SK-N-SH (cell line): Measurements from ENCODE around the gene DNAJC4. TPM values are rescaled to one million over a fixed set of nuclear protein-coding genes. Genes with fewer than 3 reads are reported as not detected.

Source experiments
- CTCF ChIA-PET: fragments of 300-600, 350-600 bp; formaldehyde crosslinking; extraction: SDS; loops from one replicate; lab custom pipeline; 2021; lab: Yijun Ruan, JAX
- POLR2A ChIA-PET: fragments of 350-600 bp; sonication (Branson Sonifier 250); formaldehyde crosslinking; extraction: SDS; loops from one replicate; lab custom pipeline; 2020; ENCODE audit warnings: antibody characterized with exemption, inconsistent platforms; lab: Yijun Ruan, JAX
- DNase-seq: peaks from one replicate; pipeline ENCODE4 v3.0.0; 2012
- H2AFZ ChIP-seq: fragments of 200-600 bp; sonication (generic); 2 replicates; pipeline ENCODE4 v1.8.1; 2016; ENCODE audit warnings: antibody characterized with exemption, mild to moderate bottlenecking, low read depth
- H3F3A ChIP-seq: fragments of 200-600 bp; sonication (generic); replicated peaks from 2 replicates; pipeline ENCODE3; 2016; ENCODE audit warnings: antibody characterized with exemption, mild to moderate bottlenecking; ENCODE audit not compliant: insufficient read depth
- H3K27ac ChIP-seq, 2 experiments: fragments of 200-500 bp in 1 of 2; fragments of 200-600 bp in 1 of 2; sonication (Bioruptor generic) in 1 of 2; sonication (generic), shearing (Covaris generic) in 1 of 2; 2 replicates each; pipeline versions ENCODE4 v1.5.1 to v1.6.1; 2014 to 2016; ENCODE audit warnings: low read depth in 2 of 2, inconsistent platforms in 1 of 2, low read length in 1 of 2, mild to moderate bottlenecking in 1 of 2, mixed read lengths in 1 of 2
- H3K27me3 ChIP-seq: fragments of 200-600 bp; sonication (generic), shearing (Covaris generic); 2 replicates; pipeline ENCODE4 v1.6.1; 2016; ENCODE audit warnings: mixed run types; ENCODE audit not compliant: insufficient read depth
- H3K36me3 ChIP-seq, 2 experiments: fragments of 200-500 bp in 1 of 2; fragments of 200-600 bp in 1 of 2; sonication (Bioruptor generic) in 1 of 2; sonication (generic) in 1 of 2; replicated peaks in 1 of 2; 2 replicates each; pipeline versions ENCODE3 to v1.5.1; 2014 to 2016; ENCODE audit warnings: low read length in 1 of 2, mild to moderate bottlenecking in 1 of 2; ENCODE audit not compliant: insufficient read depth in 2 of 2, control insufficient read depth in 1 of 2
- H3K4me1 ChIP-seq, 2 experiments: fragments of 200-500 bp in 1 of 2; fragments of 200-600 bp in 1 of 2; sonication (Bioruptor generic) in 1 of 2; sonication (generic), shearing (Covaris generic) in 1 of 2; 2 replicates each; pipeline versions ENCODE4 v1.5.1 to v1.6.1; 2014 to 2016; ENCODE audit warnings: low read depth in 1 of 2, low read length in 1 of 2, mixed run types in 1 of 2; ENCODE audit not compliant: insufficient read depth in 2 of 2, control insufficient read depth in 1 of 2
- H3K4me2 ChIP-seq: fragments of 200-600 bp; sonication (generic), shearing (Covaris generic); 2 replicates; pipeline ENCODE4 v1.6.1; 2017; ENCODE audit warnings: mixed run types
- H3K4me3 ChIP-seq, 2 experiments: fragments of 200-500 bp in 1 of 2; fragments of 200-600 bp in 1 of 2; sonication (Bioruptor generic) in 1 of 2; sonication (generic), shearing (Covaris generic) in 1 of 2; 2 replicates each; pipeline versions ENCODE4 v1.5.1 to v1.8.1; 2014 to 2016; ENCODE audit warnings: low read depth in 2 of 2, inconsistent platforms in 1 of 2, low read length in 1 of 2, mild to moderate bottlenecking in 1 of 2, mixed read lengths in 1 of 2, moderate library complexity in 1 of 2
- H3K79me2 ChIP-seq: fragments of 200-600 bp; sonication (generic); 2 replicates; pipeline ENCODE4 v1.8.1; 2017; ENCODE audit warnings: mild to moderate bottlenecking; ENCODE audit not compliant: insufficient read depth
- H3K9ac ChIP-seq: fragments of 200-600 bp; sonication (generic); 2 replicates; pipeline ENCODE4 v1.6.1; 2017; ENCODE audit warnings: mixed run types
- H3K9me2 ChIP-seq: fragments of 200-600 bp; sonication (generic); 2 replicates; pipeline ENCODE4 v1.6.1; 2017; ENCODE audit warnings: mixed run types
- H3K9me3 ChIP-seq: fragments of 200-600 bp; sonication (generic); 2 replicates; pipeline ENCODE4 v1.6.1; 2017; ENCODE audit warnings: mixed run types, mild to moderate bottlenecking, moderate library complexity
- H4K20me1 ChIP-seq: fragments of 200-600 bp; sonication (generic); 2 replicates; pipeline ENCODE4 v1.6.1; 2017; ENCODE audit warnings: mild to moderate bottlenecking, mixed run types; ENCODE audit not compliant: insufficient read depth
- CHD2 ChIP-seq: fragments of 150-350 bp; IDR thresholded peaks from 2 replicates; pipeline ENCODE4 v1.6.1; 2018; ENCODE audit warnings: low read length; ENCODE audit not compliant: partially characterized antibody
- ELF1 ChIP-seq: IDR thresholded peaks from 2 replicates; pipeline ENCODE4 v1.4.0; 2012
- EP300 ChIP-seq, 2 experiments: IDR thresholded peaks; 2 replicates each; pipeline versions ENCODE4 v1.4.0 to v1.6.1; 2012; ENCODE audit warnings: borderline replicate concordance in 1 of 2, low read depth in 1 of 2, low read length in 1 of 2
- EZH2phosphoT487 ChIP-seq: fragments of 200-600 bp; sonication (generic); IDR thresholded peaks from 2 replicates; pipeline ENCODE4 v1.6.1; 2017; ENCODE audit warnings: low read depth, mixed run types, mild to moderate bottlenecking, antibody characterized with exemption, moderate library complexity, borderline replicate concordance
- FOSL2 ChIP-seq: IDR thresholded peaks from 2 replicates; pipeline ENCODE4 v1.4.0; 2012; ENCODE audit warnings: low read depth, mild to moderate bottlenecking, moderate library complexity, borderline replicate concordance
- FOXJ3 ChIP-seq: sonication (generic); formaldehyde crosslinking; IDR thresholded peaks from 2 replicates; pipeline ENCODE4 v1.5.1; 2020; ENCODE audit warnings: mild to moderate bottlenecking, missing genetic modification reagents
- FOXM1 ChIP-seq: IDR thresholded peaks from 2 replicates; pipeline ENCODE4 v1.4.0; 2012; ENCODE audit warnings: low read depth, mild to moderate bottlenecking
- GABPA ChIP-seq: IDR thresholded peaks from 2 replicates; pipeline ENCODE4 v1.4.0; 2012; ENCODE audit warnings: low read depth, mild to moderate bottlenecking
- MAX ChIP-seq: IDR thresholded peaks from 2 replicates; pipeline ENCODE4 v1.4.0; 2012; ENCODE audit warnings: low read depth
- MEF2A ChIP-seq: IDR thresholded peaks from 2 replicates; pipeline ENCODE4 v1.4.0; 2012; ENCODE audit warnings: low read depth, borderline replicate concordance
- MXI1 ChIP-seq: IDR thresholded peaks from 2 replicates; pipeline ENCODE4 v1.6.1; 2012; ENCODE audit warnings: mild to moderate bottlenecking, low read depth, low read length, improper control_type of control experiment
- NFIC ChIP-seq: IDR thresholded peaks from 2 replicates; pipeline ENCODE4 v1.4.0; 2012; ENCODE audit warnings: borderline replicate concordance
- PBX3 ChIP-seq: IDR thresholded peaks from 2 replicates; pipeline ENCODE4; 2012
- POLR2AphosphoS5 ChIP-seq: IDR thresholded peaks from 2 replicates; pipeline ENCODE4 v1.6.1; 2012; ENCODE audit warnings: low read depth, low read length
- RCOR1 ChIP-seq: fragments of 150-350 bp; IDR thresholded peaks from 2 replicates; pipeline ENCODE4 v1.6.1; 2017; ENCODE audit warnings: antibody characterized with exemption, low read length
- RFX5 ChIP-seq: IDR thresholded peaks from 2 replicates; pipeline ENCODE4 v1.6.1; 2012; ENCODE audit warnings: mild to moderate bottlenecking, improper control_type of control experiment, low read length
- TAF1 ChIP-seq: IDR thresholded peaks from 2 replicates; pipeline ENCODE4 v1.6.1; 2012; ENCODE audit warnings: low read depth, mild to moderate bottlenecking, low read length, moderate library complexity, borderline replicate concordance
- TEAD4 ChIP-seq: IDR thresholded peaks from 2 replicates; pipeline ENCODE4 v1.4.0; 2012; ENCODE audit warnings: mild to moderate bottlenecking, borderline replicate concordance; ENCODE audit not compliant: insufficient read depth
- USF2 ChIP-seq: fragments of 150-350 bp; IDR thresholded peaks from 2 replicates; pipeline ENCODE4 v1.6.1; 2017; ENCODE audit warnings: antibody characterized with exemption, low read length, low read depth, borderline replicate concordance
- YY1 ChIP-seq: IDR thresholded peaks from 2 replicates; pipeline ENCODE4 v1.4.0; 2012; ENCODE audit warnings: low read depth, mild to moderate bottlenecking
- WGBS: methylation state at CpG from one replicate; pipeline ENCODE4 v1.1.6; 2017; ENCODE audit warnings: low lambda C conversion rate; 5-methylcytosine and 5-hydroxymethylcytosine counted together
- polyA plus RNA-seq, 3 experiments: library from polyadenylated mRNA; depleted of rRNA; stranded (reverse); fragments of >200 nt; gene quantifications; 2 replicates each; pipeline ENCODE4 v1.2.3, GENCODE V29; 2012

The DNAJC4 gene
- polyA plus RNA-seq, 1 of the 3 experiments (the other 2 are of a cell fraction) = 52.1 TPM

GRCh38 chr11:64207256-64208085, 22.9 kb upstream of the DNAJC4 start:
- Histone ChIP-seq H3K4me2 (peak overlapping the region; percentile 37; the same call in 1 of the 2 replicates), H3K27me3 (no peaks in the 10 kb centered on the region), H3K9ac (no peak overlapping the region; the same call in 1 of the 2 replicates), H4K20me1 (peaks cover 9% of the 10 kb centered on the region), H3K36me3 (peaks cover 14 to 28% of the 10 kb centered on the region in 2 experiments), H3K9me2 (no peaks in the 10 kb centered on the region), H2AFZ (peak overlapping the region; percentile 59; the same call in 1 of the 2 replicates), H3K4me3 (no peak overlapping the region), H3K9me3 (no peaks in the 10 kb centered on the region), H3F3A (peaks cover 22% of the 10 kb centered on the region), H3K27ac (peak overlapping the region in 1 of 2 experiments; percentile 48; a peak in 3 of 4 replicates), H3K79me2 (no peaks in the 10 kb centered on the region; the same call in 1 of the 2 replicates), H3K4me1 (peaks cover 4 to 27% of the 10 kb centered on the region in 2 experiments; a peak in 3 of 4 replicates)
- peak; percentile 41 for DNase-seq
- ChIA-PET POLR2A (interaction anchor here (1.0 to 1.9 kb wide), 7 partner anchors 10 to 190 kb away, joined by 3 to 6 read pairs (median 3); partner anchors contain the start of genes NUDT22 and TRPT1), CTCF (interaction anchor here (2.3 to 5.3 kb wide), 3 partner anchors 10 to 95 kb away, joined by 7 to 52 read pairs (median 50); partner anchors contain the start of genes CATSPERZ and STIP1)
- TF ChIP-seq CHD2 (no peak), EZH2phosphoT487 (no peak), TAF1 (no peak), POLR2AphosphoS5 (no peak), YY1 (no peak), MEF2A (no peak), GABPA (no peak; the same call in 1 of the 2 replicates), EP300 (IDR thresholded peaks at IDR 0.05; ENCODE audit: borderline replicate concordance in 1 of 2, low read depth in 1 of 2, low read length in 1 of 2) (no peak), FOXM1 (no peak), PBX3 (no peak), NFIC (no peak), MXI1 (no peak), RCOR1 (no peak), RFX5 (no peak), ELF1 (no peak), FOXJ3 (CRISPR knock-in tag) (no peak), FOSL2 (no peak), TEAD4 (no peak), MAX (no peak), USF2 (no peak)
- whole genome bisulfite sequencing = 58% methylated on average over 12 of the region's 30 CpGs
